Mononuclear cell (primary cell): Measurements from ENCODE around the gene APOL5. TPM values are rescaled to one million over a fixed set of nuclear protein-coding genes. Genes with fewer than 3 reads are reported as not detected.
"Not testable (repeated sequence)": the region's sequence is repeated elsewhere in the genome, so short reads cannot be mapped to it uniquely, and the experiment has no call there.

Source experiments
- H3K27me3 ChIP-seq: 2 replicates; pipeline ENCODE4 v1.6.0; 2011; ENCODE audit warnings: low read length, control low read depth; ENCODE audit not compliant: insufficient read depth
- H3K4me1 ChIP-seq: 2 replicates; pipeline ENCODE4 v1.5.1; 2011; ENCODE audit warnings: mild to moderate bottlenecking, low read length, control low read depth; ENCODE audit not compliant: insufficient read depth
- H3K4me3 ChIP-seq: 2 replicates; pipeline ENCODE4 v1.5.1; 2011; ENCODE audit warnings: mild to moderate bottlenecking, low read length, moderate library complexity
- H3K9me3 ChIP-seq: 2 replicates; pipeline ENCODE4 v1.5.1; 2011; ENCODE audit warnings: low read depth, mild to moderate bottlenecking, control low read depth, low read length
- total RNA-seq: library from RNA; depleted of rRNA; stranded (reverse); fragments of >200 nt; gene quantifications from one replicate; pipeline ENCODE4 v1.2.3, GENCODE V29; 2012

Gene APOL5, protein sequence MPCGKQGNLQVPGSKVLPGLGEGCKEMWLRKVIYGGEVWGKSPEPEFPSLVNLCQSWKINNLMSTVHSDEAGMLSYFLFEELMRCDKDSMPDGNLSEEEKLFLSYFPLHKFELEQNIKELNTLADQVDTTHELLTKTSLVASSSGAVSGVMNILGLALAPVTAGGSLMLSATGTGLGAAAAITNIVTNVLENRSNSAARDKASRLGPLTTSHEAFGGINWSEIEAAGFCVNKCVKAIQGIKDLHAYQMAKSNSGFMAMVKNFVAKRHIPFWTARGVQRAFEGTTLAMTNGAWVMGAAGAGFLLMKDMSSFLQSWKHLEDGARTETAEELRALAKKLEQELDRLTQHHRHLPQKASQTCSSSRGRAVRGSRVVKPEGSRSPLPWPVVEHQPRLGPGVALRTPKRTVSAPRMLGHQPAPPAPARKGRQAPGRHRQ
- not detected for total RNA-seq

DNA sequence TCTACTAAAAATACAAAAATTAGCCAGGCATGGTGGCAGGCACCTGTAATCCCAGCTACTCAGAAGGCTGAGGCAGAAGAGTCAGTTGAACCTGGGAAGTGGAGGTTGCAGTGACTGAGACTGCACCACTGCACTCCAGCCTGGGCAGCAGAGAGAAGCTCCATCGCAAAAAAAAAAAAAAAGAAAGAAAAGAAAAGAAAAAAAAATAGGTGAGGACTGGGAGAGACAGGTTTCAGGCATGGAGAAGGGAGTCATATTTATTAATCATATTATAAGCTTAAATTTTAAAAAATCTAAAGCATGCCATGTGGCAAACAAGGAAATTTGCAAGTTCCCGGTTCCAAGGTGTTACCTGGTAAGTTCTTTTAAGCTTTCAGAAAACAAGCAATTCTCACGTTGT is at the start of gene APOL5:
Gene APOL5 (plus strand): TSS at position 301 of the 400 bp plus-strand sequence. CDS start 0 bp downstream, at position 301.
- no peaks in the 10 kb centered on the region for H3K27me3 ChIP-seq
- no peaks in the 10 kb centered on the region for H3K9me3 ChIP-seq
- no peak within 1 kb of the TSS for H3K4me3 ChIP-seq
- no peaks in the 10 kb centered on the region for H3K4me1 ChIP-seq

DNA sequence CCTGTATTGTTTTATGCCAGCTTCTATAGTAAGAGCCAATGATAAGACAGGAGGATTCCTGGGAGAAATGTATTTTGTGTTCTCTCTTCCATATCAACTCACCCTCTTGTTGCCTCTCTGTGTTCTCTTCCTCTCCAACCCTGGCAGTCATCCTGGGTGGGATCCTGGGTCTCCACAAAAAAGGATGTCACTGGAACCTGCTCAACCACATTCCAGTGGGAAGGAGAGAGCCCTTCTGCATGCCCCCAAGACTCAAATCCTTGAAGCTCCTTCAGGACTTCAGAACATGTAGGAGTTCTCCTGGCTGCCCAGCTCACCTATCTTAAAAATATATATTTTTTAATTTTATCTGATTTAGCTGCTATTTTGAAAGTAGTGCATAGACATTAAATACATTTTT is 43.3 kb upstream of the APOL5 start:
- Histone ChIP-seq H3K4me1 (no peaks in the 10 kb centered on the region), H3K9me3 (no peaks in the 10 kb centered on the region), H3K27me3 (no peaks in the 10 kb centered on the region), H3K4me3 (no peak overlapping the region)

DNA sequence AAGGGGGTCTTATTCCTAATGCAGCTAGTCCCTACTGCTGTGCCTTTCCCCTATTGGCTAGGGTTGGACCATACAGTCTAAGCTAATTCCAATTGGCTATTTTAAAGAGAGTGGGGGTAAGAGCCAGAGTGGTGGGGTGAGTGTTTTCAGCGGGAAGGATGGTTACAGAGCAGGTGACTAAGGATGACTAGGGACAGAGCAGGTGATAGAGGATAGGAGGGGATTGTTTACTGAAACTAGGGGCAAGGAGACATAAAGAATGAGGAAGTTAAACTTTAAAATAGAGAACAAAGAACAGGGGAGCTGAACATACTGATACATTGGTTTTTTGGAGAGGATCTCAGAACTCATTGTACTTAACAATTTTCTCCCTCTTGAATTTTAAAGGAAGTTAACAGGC is 41.6 kb upstream of the APOL5 start:
- not testable (repeated sequence) for H3K4me3 ChIP-seq, H3K27me3 ChIP-seq, H3K4me1 ChIP-seq, H3K9me3 ChIP-seq

DNA sequence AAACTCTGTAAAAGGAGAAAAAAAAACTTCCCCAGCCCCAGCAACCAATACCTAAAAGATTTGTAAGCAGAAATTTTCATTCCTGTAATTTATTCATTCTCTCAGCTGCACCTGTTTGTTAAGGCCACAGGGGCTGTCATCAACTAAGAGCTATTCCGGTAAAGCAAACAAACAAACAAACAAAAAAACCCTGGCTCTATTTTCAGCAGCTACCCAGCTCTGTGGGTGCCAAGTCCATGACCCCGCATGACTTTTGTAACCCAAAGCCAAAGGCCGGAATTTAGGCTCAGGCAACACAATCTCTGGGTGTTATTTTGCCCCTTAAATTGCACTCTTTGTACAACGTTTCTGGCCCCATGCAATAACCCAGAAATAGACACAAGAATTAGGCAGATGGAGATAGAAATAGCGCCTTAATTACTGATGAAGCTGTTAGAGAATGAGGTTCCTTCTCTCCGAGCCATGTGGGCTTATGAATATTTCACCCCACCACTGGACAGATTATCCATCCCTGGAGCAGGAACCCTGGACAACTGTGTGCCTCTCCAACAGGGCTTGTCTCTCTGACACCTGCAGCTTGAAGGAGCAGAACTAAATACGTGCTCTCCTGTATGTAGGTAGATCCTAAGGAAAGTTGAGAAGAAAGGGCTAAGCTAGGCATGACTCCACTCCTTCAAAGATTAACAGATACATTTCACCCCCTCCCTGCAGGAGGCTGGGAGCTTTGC is 40.0 kb upstream of the APOL5 start:
- no peaks in the 10 kb centered on the region for H3K9me3 ChIP-seq
- no peak overlapping the region for H3K4me3 ChIP-seq
- H3K27me3 ChIP-seq = no peaks in the 10 kb centered on the region
- H3K4me1 ChIP-seq = no peaks in the 10 kb centered on the region

DNA sequence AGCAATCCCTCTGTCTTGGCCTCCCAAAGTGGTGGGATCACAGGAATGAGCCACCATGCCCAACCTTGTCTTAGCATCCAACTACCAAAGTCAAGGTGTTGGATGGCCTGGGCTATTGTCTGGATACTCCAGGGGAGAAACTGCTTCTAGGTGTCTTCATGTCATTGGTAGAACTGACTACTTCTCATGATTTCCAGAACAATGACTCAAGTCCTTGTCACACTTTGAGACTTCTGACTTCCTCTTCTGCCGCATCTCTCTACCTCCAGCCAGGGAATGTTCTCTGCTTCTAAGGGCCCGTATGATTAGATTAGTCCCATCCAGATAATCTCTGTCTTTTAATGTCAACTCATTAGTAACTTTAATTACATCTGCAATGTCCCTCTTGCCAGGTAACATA is 38.8 kb upstream of the APOL5 start:
- Histone ChIP-seq H3K27me3 (no peaks in the 10 kb centered on the region), H3K9me3 (no peaks in the 10 kb centered on the region), H3K4me3 (no peak overlapping the region), H3K4me1 (no peaks in the 10 kb centered on the region)

DNA sequence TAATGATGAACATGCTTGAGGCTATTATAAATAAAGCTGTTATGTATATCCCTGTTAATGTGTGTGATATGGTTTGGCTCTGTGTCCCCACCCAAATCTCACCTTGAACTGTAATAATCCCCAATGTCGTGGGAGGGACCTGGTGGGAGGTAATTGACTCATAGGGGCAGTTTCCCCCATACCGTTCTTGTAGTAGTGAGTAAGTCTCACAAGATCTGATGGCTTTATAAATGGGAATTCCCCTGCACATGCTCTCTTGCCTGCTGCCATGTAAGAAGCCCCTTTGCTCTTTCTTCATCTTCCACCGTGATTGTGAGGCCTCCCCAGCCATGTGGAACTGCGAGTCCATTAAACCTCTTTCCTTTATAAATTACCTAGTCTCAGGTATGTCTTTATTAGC is 38.2 kb upstream of the APOL5 start:
- H3K27me3 ChIP-seq, H3K4me3 ChIP-seq, H3K9me3 ChIP-seq, H3K4me1 ChIP-seq: not testable (repeated sequence)

DNA sequence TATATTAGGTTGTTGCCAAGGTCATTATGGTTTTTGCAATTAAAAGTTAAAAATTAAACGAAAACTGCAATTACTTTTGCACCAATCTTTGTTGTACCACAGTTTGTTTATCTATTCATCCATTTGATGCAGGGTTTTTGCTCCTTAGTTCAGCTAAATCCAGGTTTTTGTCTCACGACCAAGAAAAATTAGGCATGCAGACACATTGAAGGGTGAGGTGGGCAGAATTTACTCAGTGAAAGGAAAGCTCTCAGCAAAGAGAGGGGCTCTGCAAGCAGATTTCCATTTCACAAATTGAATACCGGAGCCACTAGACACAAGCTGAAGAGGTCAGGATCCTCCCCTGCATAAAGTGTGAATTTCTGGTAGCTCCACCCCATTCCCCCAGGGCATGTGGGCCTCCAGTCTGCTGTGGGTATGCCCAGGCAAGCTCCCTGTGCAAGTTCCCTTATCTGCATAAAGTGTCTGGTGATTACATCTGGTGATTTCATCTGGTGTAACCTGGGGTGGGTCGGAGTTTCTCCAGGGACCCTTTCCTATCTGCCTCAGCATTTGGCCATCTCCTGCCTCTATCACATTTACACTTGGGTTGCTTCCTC is 36.1 kb upstream of the APOL5 start:
- no peaks in the 10 kb centered on the region for H3K9me3 ChIP-seq
- no peaks in the 10 kb centered on the region for H3K27me3 ChIP-seq
- H3K4me1 ChIP-seq = no peaks in the 10 kb centered on the region
- no peak overlapping the region for H3K4me3 ChIP-seq

DNA sequence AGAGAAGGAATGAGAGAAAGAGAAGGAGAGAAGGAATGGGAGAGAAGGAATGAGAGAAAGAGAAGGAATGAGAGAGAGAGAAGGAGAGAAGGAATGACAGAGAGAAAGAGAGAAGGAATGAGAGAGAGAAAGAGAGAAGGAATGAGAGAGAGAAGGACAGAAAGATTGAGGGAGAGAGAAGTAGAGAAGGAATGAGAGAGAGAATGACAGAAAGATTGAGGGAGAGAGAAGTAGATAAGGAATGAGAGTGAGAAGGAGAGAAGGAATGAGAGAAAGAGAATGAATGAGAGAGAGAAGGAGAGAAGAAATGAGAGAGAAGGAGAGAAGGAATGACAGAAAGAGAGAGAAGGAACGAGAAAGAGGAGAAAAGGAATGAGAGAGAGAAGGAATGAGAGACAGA is 34.1 kb upstream of the APOL5 start:
- Histone ChIP-seq H3K4me3 (no peak overlapping the region), H3K4me1 (no peaks in the 10 kb centered on the region), H3K27me3 (no peaks in the 10 kb centered on the region), H3K9me3 (no peaks in the 10 kb centered on the region)

DNA sequence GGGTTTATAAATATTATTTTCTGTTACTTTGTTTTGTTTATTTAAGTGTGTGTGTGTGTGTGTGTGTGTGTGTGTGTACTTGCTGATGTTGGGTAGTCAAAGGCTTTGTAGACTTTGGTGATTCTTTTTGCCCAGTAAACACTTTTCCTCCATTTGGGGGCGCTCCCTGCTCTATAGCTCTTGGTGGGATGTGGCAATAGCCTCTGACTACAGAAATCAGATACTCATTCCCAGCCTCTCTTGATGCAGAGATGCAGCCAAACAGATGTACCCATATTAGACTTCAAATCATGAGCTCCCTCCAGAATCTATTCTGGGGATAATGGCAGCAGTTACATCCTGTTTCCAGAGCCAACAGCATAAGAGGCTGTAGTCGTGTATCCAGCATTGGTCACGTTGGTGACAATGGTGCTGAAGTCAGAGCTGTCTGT is 33.4 kb upstream of the APOL5 start:
- no peaks in the 10 kb centered on the region for H3K27me3 ChIP-seq
- no peak overlapping the region for H3K4me3 ChIP-seq
- no peaks in the 10 kb centered on the region for H3K9me3 ChIP-seq
- H3K4me1 ChIP-seq = no peaks in the 10 kb centered on the region

DNA sequence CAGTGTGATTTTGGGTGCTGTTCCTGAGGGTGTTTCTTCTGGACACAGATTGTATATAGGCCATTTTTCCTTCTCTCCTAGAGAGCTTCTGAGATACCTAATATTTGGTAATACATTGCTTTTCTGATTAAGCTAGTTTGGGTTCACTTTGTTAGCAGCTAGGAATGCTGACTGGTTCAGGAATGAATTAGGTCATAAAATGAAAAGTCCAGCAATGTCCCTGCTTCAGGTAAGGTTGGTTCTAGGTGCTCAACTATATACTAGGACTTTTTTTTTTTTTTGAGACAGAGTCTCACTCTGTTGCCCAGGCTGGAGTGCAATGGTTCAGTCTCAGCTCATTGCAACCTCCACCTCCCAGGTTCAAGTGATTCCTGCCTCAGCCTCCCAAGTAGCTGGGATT is 32.9 kb upstream of the APOL5 start:
- Histone ChIP-seq H3K9me3 (no peaks in the 10 kb centered on the region), H3K4me3 (no peak overlapping the region), H3K27me3 (no peaks in the 10 kb centered on the region), H3K4me1 (no peaks in the 10 kb centered on the region)

DNA sequence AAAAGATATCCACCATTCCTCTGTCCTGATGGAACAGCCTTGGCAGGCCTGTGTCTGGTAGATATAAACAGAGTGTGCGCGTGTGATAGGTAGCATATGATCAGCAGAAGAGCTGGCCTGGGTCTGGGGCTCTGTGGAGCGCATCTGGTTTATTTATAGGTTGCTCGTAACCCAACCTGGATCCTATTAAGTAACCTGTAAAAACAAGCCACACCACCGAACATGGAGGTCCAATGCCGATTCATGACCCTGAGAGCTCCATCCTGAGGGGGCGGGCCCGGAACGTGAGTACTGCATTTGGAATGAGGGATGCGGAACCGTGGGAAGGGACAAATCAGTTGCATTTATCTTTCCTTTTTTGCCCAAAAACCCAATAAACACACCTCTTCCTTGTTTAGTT is 31.9 kb upstream of the APOL5 start:
- Histone ChIP-seq H3K9me3 (no peaks in the 10 kb centered on the region), H3K4me1 (no peaks in the 10 kb centered on the region), H3K4me3 (no peak overlapping the region), H3K27me3 (no peaks in the 10 kb centered on the region)

DNA sequence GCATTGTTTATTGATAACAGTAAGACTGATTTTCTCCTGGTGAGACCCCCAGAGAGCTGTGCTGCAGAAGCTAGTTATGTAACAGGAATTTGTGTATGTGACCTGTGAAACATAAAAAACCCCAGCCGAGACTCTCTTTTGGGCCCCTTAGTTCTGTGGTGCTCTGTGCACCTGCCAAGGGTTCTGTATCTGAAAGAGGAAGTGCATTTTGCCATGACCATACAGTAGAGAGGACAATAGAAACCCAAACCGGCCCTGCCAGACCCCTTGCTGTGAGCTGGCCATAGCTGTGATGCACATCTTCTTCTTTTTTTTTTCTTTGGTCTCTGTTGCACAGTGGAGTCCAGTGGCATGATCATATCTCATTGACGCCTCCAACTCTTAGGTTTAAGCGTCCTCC is 31.4 kb upstream of the APOL5 start:
- H3K27me3 ChIP-seq = no peaks in the 10 kb centered on the region
- H3K9me3 ChIP-seq = no peaks in the 10 kb centered on the region
- H3K4me1 ChIP-seq = no peaks in the 10 kb centered on the region
- no peak overlapping the region for H3K4me3 ChIP-seq

DNA sequence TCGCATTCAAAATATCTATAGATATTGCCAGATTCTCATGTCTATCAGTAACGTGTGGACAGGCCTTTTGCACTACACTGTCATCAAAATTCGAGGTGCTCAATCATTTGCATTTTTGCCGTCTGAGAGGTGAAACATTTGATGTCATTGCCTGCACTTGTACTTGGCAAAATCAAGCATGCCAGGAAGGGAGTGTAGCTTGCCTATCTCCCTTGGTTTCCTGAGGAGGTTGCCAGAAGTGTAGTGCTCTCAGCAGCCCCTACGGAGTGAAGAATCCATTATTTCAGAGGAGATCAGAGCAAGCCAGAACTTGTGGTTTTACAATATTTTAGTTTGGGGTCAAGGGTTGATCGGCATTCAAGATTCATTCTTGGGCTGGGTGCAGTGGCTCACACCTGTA is 30.2 kb upstream of the APOL5 start:
- Histone ChIP-seq H3K4me1 (no peaks in the 10 kb centered on the region), H3K27me3 (no peaks in the 10 kb centered on the region), H3K9me3 (no peaks in the 10 kb centered on the region), H3K4me3 (no peak overlapping the region)

DNA sequence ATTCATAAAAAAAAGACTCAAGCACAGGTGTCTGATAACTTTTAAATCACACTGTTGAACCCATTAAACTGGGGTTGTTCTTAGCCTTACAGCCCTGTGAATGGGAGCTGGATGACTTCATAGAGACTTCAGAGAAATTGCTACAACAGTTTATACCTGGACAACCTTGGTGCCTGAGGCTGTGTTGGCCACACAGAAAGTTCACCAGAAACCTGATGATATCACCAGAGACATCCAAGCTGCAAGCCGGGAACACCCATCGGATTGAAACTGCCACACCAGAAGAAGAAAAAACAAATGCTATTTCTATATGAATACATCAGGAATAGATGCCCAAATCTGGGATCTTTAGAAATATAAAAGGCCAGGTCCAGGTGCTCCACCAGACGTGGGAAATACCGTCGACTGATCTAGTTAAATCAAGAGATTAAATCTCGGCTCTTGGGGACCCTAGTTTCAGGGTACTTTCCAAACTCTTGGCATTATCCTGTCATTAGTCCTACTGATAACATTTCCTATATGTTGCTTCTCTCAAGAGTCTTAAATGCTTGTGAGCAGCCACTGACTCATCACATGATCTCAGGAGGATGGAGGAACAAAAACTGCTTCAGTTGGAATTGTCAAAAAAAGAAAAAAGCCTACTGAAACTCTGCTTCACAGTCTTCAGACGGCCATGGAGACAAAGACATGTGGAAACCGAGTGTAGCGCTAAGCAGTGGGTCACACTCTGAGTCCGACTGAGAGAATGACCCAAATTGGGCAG is 28.6 kb upstream of the APOL5 start:
- no peak overlapping the region for H3K4me3 ChIP-seq
- H3K4me1 ChIP-seq = no peaks in the 10 kb centered on the region
- H3K27me3 ChIP-seq = no peaks in the 10 kb centered on the region
- H3K9me3 ChIP-seq = no peaks in the 10 kb centered on the region

DNA sequence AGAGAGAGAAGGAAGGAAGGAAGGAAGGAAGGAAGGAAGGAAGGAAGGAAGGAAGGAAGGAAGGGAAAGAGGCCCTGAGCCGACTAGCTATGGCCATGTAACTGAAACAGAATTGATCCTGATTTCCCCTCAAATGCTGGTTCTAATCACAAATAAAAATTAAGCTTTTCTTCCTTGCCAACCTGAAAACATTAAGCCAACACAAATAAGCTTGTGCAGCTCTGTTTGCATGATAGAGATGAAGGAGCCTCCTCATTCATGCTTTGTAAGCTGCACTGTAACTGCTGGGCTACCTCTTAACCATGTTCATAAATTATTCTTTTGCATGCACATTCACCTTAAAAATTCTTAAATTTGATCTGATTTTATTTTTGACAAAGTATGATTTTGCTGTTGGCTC is 27.7 kb upstream of the APOL5 start:
- no peaks in the 10 kb centered on the region for H3K9me3 ChIP-seq
- H3K4me1 ChIP-seq = no peaks in the 10 kb centered on the region
- no peak overlapping the region for H3K4me3 ChIP-seq
- H3K27me3 ChIP-seq = no peaks in the 10 kb centered on the region
